Activated B cell treated with CpG ODN at 0.5 μM for 24 hours (primary cell): ENCODE measurements around the gene TRAPPC3. TPM values are rescaled to one million over a fixed set of nuclear protein-coding genes. Genes with fewer than 3 reads are reported as not detected.

Experiments used
- ATAC-seq: fragments of 200-7000 bp; cut with Tn5 transposase; one replicate; pipeline ENCODE4 v1.10.0; 2021; ENCODE audit warnings: low read depth, mild to moderate bottlenecking, moderate library complexity
- CTCF ChIA-PET: fragments of 350-600 bp; sonication (Branson Sonifier 250); formaldehyde crosslinking; loops from one replicate; lab custom pipeline; 2021; ENCODE audit warnings: antibody characterized with exemption; lab: Charles Lee
- POLR2A ChIA-PET: fragments of 350-600 bp; sonication (Branson Sonifier 250); formaldehyde crosslinking; loops from one replicate; lab custom pipeline; 2021; ENCODE audit warnings: antibody characterized with exemption; lab: Charles Lee
- DNase-seq: peaks from one replicate; pipeline ENCODE4 v3.0.0; 2022
- H3K27ac Mint-ChIP-seq: one replicate; pipeline ENCODE4 v1.8.0; 2020; ENCODE audit warnings: mixed read lengths
- H3K27me3 Mint-ChIP-seq: one replicate; pipeline ENCODE4 v1.8.0; 2021; ENCODE audit warnings: mixed read lengths
- H3K36me3 Mint-ChIP-seq: one replicate; pipeline ENCODE4 v1.8.0; 2021; ENCODE audit warnings: low read depth, mixed read lengths
- H3K4me1 Mint-ChIP-seq: one replicate; pipeline ENCODE4 v1.8.0; 2021; ENCODE audit warnings: mixed read lengths
- H3K4me3 Mint-ChIP-seq: one replicate; pipeline ENCODE4 v1.8.0; 2020; ENCODE audit warnings: mild to moderate bottlenecking, mixed read lengths
- H3K9me3 Mint-ChIP-seq: one replicate; pipeline ENCODE4 v1.8.0; 2020; ENCODE audit warnings: mixed read lengths
- CTCF ChIP-seq: fragments of 200-600 bp; IDR thresholded peaks from one replicate; pipeline ENCODE4 v1.8.0; 2022; ENCODE audit warnings: antibody characterized with exemption, mild to moderate bottlenecking
- intact Hi-C: fragments of 100-400 bp; cut with micrococcal nuclease; formaldehyde crosslinking; loops from one replicate; pipeline ENCODE4 v1.15.1; 2024
- total RNA-seq: library from RNA; stranded (reverse); gene quantifications from 2 replicates; pipeline ENCODE4 v1.2.3, GENCODE V29; 2022

TRAPPC3 gene
- total RNA-seq, 1 donor from 2014 or later, result 48.5 TPM

- ChIA-PET CTCF (no interaction called here), POLR2A (no interaction called here)
- intact Hi-C loops, result no loop called here
- no peak for DNase-seq
- Mint-ChIP-seq H3K27ac (no peak overlapping the region), H3K4me1 (no peaks in the 10 kb centered on the region), H3K36me3 (no peaks in the 10 kb centered on the region), H3K4me3 (no peak overlapping the region), H3K27me3 (no peaks in the 10 kb centered on the region), H3K9me3 (no peaks in the 10 kb centered on the region)
- ATAC-seq, result no peak
- no peak for TF ChIP-seq CTCF
Observed at GRCh38 chr1:36107394-36107793, 41.9 kb downstream of the TRAPPC3 start.

GRCh38 chr1:36106269-36106668 lies 43.0 kb downstream of the TRAPPC3 start:
- Mint-ChIP-seq H3K4me3 (no peak overlapping the region), H3K36me3 (no peaks in the 10 kb centered on the region), H3K4me1 (no peaks in the 10 kb centered on the region), H3K27ac (no peak overlapping the region), H3K9me3 (no peaks in the 10 kb centered on the region), H3K27me3 (no peaks in the 10 kb centered on the region)
- POLR2A ChIA-PET, result interaction anchor here (0.6 kb wide), 2 partner anchors 39 to 99 kb away, joined by 4 to 9 read pairs; no protein-coding TSS in a partner anchor
- intact Hi-C loops, result no loop called here
- DNase-seq (no peak), ATAC-seq (no peak)
- no peak for TF ChIP-seq CTCF
- CTCF ChIA-PET, result no interaction called here

GRCh38 chr1:36101546-36101945 lies 47.7 kb downstream of the TRAPPC3 start:
- no peak overlapping the region for H3K27ac Mint-ChIP-seq
- H3K36me3 Mint-ChIP-seq, result peaks cover 3% of the 10 kb centered on the region
- ATAC-seq (no peak), DNase-seq (no peak)
- H3K4me1 Mint-ChIP-seq, result peaks cover 3% of the 10 kb centered on the region
- H3K9me3 Mint-ChIP-seq, result no peaks in the 10 kb centered on the region
- no peak overlapping the region for H3K4me3 Mint-ChIP-seq
- CTCF ChIA-PET, result interaction anchor here (1.1 to 4.4 kb wide), 4 partner anchors 33 to 1333 kb away, joined by 3 to 38 read pairs (median 8); no protein-coding TSS in a partner anchor
- no peak for TF ChIP-seq CTCF
- no peaks in the 10 kb centered on the region for H3K27me3 Mint-ChIP-seq
- POLR2A ChIA-PET, result interaction anchor here (0.7 kb wide), 1 partner anchor 264 kb away, joined by 3 read pairs; no protein-coding TSS in a partner anchor
- intact Hi-C loops, result no loop called here

- DNase-seq, result no peak
- H3K27me3 Mint-ChIP-seq, result no peaks in the 10 kb centered on the region
Observed at GRCh38 chr1:36100376-36100775, 48.9 kb downstream of the TRAPPC3 start.

More at GRCh38 chr1:36100376-36100775, 48.9 kb downstream of the TRAPPC3 start:
- ChIA-PET CTCF (interaction anchor here (0.6 to 4.4 kb wide), 12 partner anchors 31 to 322 kb away, joined by 3 to 38 read pairs (median 4); partner anchors contain the start of gene TRAPPC3), POLR2A (interaction anchor here (0.7 kb wide), 1 partner anchor 173 kb away, joined by 13 read pairs; no protein-coding TSS in a partner anchor)
- ATAC-seq, result no peak
- Mint-ChIP-seq H3K27ac (no peak overlapping the region), H3K4me3 (no peak overlapping the region), H3K36me3 (peaks cover 13% of the 10 kb centered on the region), H3K9me3 (no peaks in the 10 kb centered on the region), H3K4me1 (peaks cover 3% of the 10 kb centered on the region)
- no peak for TF ChIP-seq CTCF
- intact Hi-C loops, result no loop called here
